GM23338 (cell line): ENCODE data around the gene MAP3K7CL. TPM values are rescaled to one million over a fixed set of nuclear protein-coding genes. Genes with fewer than 3 reads are reported as not detected.

Experiments used
- CREB1 ChIP-seq: fragments of 250-450 bp; sonication (Bioruptor Pico); IDR thresholded peaks from 2 replicates; pipeline ENCODE4 v1.5.0; 2020; ENCODE audit warnings: low read depth, mild to moderate bottlenecking, moderate library complexity
- ETS1 ChIP-seq: IDR thresholded peaks from 2 replicates; pipeline ENCODE4 v1.6.1; 2016; ENCODE audit warnings: antibody characterized with exemption
- EZH2 ChIP-seq: fragments of 200-600 bp; sonication (generic); IDR thresholded peaks from one replicate; pipeline ENCODE4 v1.8.0; 2017; ENCODE audit warnings: antibody characterized with exemption, mild to moderate bottlenecking, low read depth; ENCODE audit not compliant: unreplicated experiment
- EZH2phosphoT487 ChIP-seq: fragments of 200-600 bp; sonication (generic); IDR thresholded peaks from one replicate; pipeline ENCODE4 v1.8.1; 2018; ENCODE audit warnings: antibody characterized with exemption; ENCODE audit not compliant: unreplicated experiment
- JUNB ChIP-seq: IDR thresholded peaks from one replicate; pipeline ENCODE4 v1.6.1; 2016; ENCODE audit warnings: antibody characterized with exemption; ENCODE audit not compliant: unreplicated experiment
- NANOG ChIP-seq: IDR thresholded peaks from 2 replicates; pipeline ENCODE4 v1.6.1; 2016; ENCODE audit warnings: antibody characterized with exemption, borderline replicate concordance
- POLR2AphosphoS5 ChIP-seq: IDR thresholded peaks from 2 replicates; pipeline ENCODE4 v1.6.1; 2016; ENCODE audit warnings: antibody characterized with exemption, low read depth
- STAT1 ChIP-seq: IDR thresholded peaks from one replicate; pipeline ENCODE4 v1.6.1; 2016; ENCODE audit warnings: antibody characterized with exemption; ENCODE audit not compliant: unreplicated experiment
- ZNF114 ChIP-seq: fragments of 250-450 bp; sonication (Bioruptor Pico); IDR thresholded peaks from 2 replicates; pipeline ENCODE4 v1.5.0; 2020; ENCODE audit warnings: mild to moderate bottlenecking, moderate library complexity
- ZNF462 ChIP-seq: fragments of 250-450 bp; sonication (Bioruptor Pico); IDR thresholded peaks from 2 replicates; pipeline ENCODE4 v1.5.0; 2020; ENCODE audit warnings: mild to moderate bottlenecking, moderate library complexity
- polyA plus RNA-seq: library from polyadenylated mRNA; unstranded; fragments of >200 nt; fragmentation: Nextera tagmentation; extraction: Ambion mirVana; gene quantifications from 2 replicates; pipeline ENCODE4 v1.2.1, GENCODE V29; 2016
- total RNA-seq: library from RNA; depleted of rRNA; stranded (reverse); fragments of >200 nt; shearing (Covaris generic); gene quantifications from 2 replicates; pipeline ENCODE4 v1.2.3, GENCODE V29; 2014
- TF ChIP-seq, protein P1 (sequence below): IDR thresholded peaks from one replicate; pipeline ENCODE4 v1.6.1; 2018; ENCODE audit warnings: antibody characterized with exemption; ENCODE audit not compliant: unreplicated experiment

Gene MAP3K7CL
- total and polyA plus RNA-seq, 2 experiments from 2014 or later, result 2.4 to 3.6 TPM

GRCh38 chr21:29145354-29145782 is 14.9 kb downstream of the MAP3K7CL start (continued):
- TF ChIP-seq ZNF462 (CRISPR knock-in tag) (no peak), CREB1 (CRISPR knock-in tag) (no peak), EZH2 (no peak), STAT1 (no peak), ETS1 (no peak), POLR2AphosphoS5 (no peak), JUNB (no peak), EZH2phosphoT487 (no peak), ZNF114 (no peak), NANOG (no peak)
- TF ChIP-seq, protein P1, sequence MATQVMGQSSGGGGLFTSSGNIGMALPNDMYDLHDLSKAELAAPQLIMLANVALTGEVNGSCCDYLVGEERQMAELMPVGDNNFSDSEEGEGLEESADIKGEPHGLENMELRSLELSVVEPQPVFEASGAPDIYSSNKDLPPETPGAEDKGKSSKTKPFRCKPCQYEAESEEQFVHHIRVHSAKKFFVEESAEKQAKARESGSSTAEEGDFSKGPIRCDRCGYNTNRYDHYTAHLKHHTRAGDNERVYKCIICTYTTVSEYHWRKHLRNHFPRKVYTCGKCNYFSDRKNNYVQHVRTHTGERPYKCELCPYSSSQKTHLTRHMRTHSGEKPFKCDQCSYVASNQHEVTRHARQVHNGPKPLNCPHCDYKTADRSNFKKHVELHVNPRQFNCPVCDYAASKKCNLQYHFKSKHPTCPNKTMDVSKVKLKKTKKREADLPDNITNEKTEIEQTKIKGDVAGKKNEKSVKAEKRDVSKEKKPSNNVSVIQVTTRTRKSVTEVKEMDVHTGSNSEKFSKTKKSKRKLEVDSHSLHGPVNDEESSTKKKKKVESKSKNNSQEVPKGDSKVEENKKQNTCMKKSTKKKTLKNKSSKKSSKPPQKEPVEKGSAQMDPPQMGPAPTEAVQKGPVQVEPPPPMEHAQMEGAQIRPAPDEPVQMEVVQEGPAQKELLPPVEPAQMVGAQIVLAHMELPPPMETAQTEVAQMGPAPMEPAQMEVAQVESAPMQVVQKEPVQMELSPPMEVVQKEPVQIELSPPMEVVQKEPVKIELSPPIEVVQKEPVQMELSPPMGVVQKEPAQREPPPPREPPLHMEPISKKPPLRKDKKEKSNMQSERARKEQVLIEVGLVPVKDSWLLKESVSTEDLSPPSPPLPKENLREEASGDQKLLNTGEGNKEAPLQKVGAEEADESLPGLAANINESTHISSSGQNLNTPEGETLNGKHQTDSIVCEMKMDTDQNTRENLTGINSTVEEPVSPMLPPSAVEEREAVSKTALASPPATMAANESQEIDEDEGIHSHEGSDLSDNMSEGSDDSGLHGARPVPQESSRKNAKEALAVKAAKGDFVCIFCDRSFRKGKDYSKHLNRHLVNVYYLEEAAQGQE, result no peak
